Cerebellar nuclear complex (tissue), 1 donor: Measurements from ENCODE around the gene TMEM26.
"Not testable (repeated sequence)": the region's sequence is repeated elsewhere in the genome, so short reads cannot be mapped to it uniquely, and the experiment has no call there.

Experiments
- DNase-seq, 2 experiments: peaks; one replicate each; lab custom pipeline; 2025; lab: John Stamatoyannopoulos, UW

Gene TMEM26

GRCh38 chr10:61399406-61399805 lies 53.8 kb downstream of the TMEM26 start:
- no peak for DNase-seq

GRCh38 chr10:61398366-61399129 lies 54.6 kb downstream of the TMEM26 start:
- no peak for DNase-seq

DNA sequence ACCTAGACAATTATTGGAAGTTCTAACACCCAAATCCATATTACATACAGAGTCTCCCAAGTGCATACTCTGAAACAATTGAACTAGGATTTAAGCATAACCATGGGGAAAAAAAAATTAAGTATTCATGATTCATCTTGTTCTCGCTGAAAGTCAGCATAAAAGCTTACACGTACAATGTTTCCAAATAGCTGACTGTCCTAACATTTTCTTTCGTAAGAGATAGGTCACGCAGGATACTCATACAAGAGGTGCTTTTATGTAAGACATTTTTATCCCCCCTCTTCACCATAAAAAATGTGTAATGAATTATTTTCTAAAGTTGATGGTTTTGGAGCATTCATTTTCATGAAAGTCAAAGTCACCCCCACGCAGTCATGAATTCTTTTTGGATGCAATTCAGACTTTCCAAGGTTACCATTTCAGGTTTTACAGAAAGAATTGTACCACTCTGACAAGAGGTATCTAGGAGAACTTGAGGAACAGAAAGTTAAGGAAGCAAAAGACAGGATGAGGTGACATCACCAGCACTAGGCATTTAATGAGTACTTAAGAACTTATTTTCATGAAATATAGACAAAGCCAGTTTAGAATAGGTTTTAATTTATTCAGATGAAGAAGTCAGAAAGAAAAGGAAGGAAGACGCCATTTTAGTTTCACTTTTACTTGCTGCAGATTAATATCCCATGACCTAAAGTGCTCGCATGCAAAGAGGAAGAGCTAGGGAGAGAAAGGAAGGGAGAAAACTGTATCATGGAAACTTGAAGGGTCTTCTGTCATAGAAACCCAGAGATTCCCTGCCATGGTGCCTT lies 55.8 kb downstream of the TMEM26 start:
- DNase-seq: no peak

DNA sequence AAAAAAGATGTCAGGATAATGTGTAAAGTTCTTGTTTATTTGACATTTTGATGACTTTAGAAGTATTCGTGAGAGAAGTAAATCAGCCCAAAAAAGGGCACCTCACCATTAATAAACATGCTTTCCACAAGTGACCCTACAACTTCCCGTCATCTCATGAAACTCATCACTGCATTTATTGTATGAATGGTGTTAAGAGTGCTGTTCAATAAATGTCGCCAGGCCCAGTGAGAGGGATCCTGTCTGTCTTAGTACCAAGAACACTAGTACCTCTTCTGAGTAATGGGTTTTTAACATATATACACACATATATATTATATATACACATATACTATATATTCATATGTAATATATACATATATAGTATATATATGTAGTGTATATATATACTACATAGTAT lies 61.9 kb downstream of the TMEM26 start:
- no peak for DNase-seq

GRCh38 chr10:61390851-61391250 lies 62.3 kb downstream of the TMEM26 start:
- DNase-seq: no peak

DNA sequence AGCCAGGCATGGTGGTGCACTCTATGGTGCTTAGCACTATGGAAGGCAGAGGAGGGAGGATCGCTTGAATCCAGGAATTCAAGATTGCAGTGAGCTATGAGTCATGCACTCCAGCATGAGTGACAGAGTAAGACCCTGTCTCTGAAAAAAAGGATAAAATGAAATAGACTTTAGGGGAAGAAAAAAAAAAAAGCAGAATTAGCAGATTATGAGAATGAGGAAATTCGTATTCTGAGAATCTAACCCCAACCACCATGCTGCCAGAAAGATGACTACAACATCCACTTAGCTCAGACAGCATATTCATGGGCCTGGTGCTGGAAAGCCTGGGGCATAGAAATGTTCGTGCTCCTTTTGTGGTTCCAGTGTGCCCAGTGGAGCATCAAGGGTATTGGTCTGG lies 63.3 kb downstream of the TMEM26 start:
- DNase-seq: no peak

- DNase-seq: not testable (repeated sequence)
Measured at GRCh38 chr10:61388986-61389385, 64.2 kb downstream of the TMEM26 start.

- DNase-seq: no peak
Measured at GRCh38 chr10:61385231-61386001, 67.8 kb downstream of the TMEM26 start.

GRCh38 chr10:61381153-61381552 lies 72.0 kb downstream of the TMEM26 start:
- not testable (repeated sequence) for DNase-seq

DNA sequence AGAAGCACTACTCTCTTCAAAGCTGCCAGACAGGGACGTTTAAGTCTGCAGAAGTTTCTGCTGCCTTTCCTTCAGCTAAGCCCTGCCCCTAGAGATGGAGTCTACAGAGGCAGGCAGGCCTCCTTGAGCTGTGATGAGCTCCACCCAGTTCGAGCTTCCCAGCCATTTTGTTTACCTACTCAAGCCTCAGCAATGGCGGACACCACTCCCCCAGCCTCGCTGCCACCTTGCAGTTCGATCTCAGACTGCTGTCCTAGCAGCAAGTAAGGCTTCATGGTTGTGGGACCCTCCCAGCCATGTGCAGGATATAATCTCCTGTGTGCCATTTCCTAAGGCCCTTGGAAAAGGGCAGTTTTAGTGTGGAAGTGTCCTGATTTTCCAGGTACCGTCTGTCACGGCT lies 74.3 kb downstream of the TMEM26 start:
- DNase-seq: no peak

DNA sequence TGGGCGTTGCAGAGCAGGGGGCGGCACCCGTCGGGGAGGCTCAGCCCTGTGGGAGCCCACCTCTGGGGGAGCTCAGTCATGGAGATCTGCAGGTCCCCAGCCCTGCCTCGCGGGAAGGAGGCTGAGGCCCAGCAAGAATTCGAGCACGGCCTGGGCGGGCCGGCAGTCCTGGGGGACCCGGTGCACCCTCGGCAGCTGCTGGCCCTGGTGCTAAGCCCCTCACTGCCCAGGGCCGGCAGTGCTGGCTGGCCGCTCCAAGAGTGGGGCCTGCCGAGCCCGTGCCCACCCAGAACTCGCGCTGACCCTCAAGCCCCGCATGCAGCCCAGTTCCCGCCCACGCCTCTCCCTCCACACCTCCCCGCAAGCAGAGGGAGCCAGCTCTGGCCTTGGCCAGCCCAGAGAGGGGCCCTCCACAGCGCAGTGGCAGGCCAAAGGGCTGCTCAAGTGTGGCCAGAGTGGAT lies 76.2 kb downstream of the TMEM26 start:
- DNase-seq: no peak

DNA sequence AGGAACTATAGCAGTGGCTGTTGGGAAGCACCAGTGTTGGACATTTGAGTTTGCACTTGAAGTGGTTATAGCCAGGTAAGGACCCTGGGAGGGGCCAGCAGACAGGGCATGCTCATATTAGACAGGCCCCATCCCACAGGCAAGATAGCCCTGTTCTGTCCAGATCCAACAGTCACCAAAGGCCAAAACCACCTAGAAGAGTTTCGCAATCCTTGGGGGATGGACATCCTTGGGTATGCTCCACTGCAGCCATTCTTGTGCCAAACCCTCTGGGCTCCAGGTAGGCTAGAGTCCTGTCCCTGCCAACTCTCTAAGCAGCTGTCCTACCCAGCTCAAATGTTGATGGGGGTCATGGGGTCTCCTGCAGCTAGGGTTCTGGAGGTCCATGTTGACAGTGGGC lies 76.8 kb downstream of the TMEM26 start:
- DNase-seq: no peak

- DNase-seq: no peak
Measured at GRCh38 chr10:61366365-61366764, 86.8 kb downstream of the TMEM26 start.

- DNase-seq: no peak
Measured at GRCh38 chr10:61364619-61365018, 88.6 kb downstream of the TMEM26 start.

DNA sequence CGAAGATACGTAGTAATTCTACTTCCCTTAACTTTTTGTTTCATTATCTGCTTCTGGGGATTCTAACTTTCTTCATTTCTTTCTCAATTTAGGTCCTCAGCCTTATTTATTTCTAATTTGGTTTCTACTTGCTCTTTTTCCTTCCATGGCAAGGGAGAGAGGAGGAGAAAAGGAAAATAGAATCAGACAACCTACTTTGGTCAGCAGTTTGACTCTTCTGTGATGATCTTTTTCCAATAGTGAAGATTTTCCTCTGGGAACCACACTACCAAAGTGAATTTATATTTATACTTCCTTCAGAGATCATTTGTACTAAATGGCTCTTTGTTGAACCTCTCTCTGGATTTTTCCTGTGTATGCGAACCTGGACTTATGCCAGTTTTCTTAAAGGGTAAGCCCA lies 90.2 kb downstream of the TMEM26 start:
- DNase-seq: no peak

GRCh38 chr10:61359452-61359851 lies 93.7 kb downstream of the TMEM26 start:
- DNase-seq: no peak

GRCh38 chr10:61357687-61358086 lies 95.5 kb downstream of the TMEM26 start:
- DNase-seq: no peak
